BE2C (cell line): ENCODE results near the gene BMERB1.

ENCODE experiments used
- DNase-seq: peaks from one replicate; pipeline ENCODE4 v3.0.0-alpha.2; 2020
- H3K27me3 ChIP-seq: fragments of 250-450 bp; sonication (Bioruptor Pico); 2 replicates; pipeline ENCODE4 v1.5.1; 2020; ENCODE audit warnings: mild to moderate bottlenecking
- H3K36me3 ChIP-seq: fragments of 250-450 bp; sonication (Bioruptor Pico); 2 replicates; pipeline ENCODE4 v1.5.1; 2020; ENCODE audit warnings: mild to moderate bottlenecking
- H3K4me1 ChIP-seq: fragments of 250-450 bp; sonication (Bioruptor Pico); 2 replicates; pipeline ENCODE4 v1.5.1; 2020
- H3K4me3 ChIP-seq: 2 replicates; pipeline ENCODE4 v1.5.1; 2011; ENCODE audit warnings: low read depth, low read length
- H3K9me3 ChIP-seq: fragments of 250-450 bp; sonication (Bioruptor Pico); 2 replicates; pipeline ENCODE4 v1.5.1; 2020
- TF ChIP-seq, protein P1 (sequence below): IDR thresholded peaks from 2 replicates; pipeline ENCODE4 v1.5.1; 2012; ENCODE audit warnings: mild to moderate bottlenecking, low read depth, low read length

The BMERB1 gene

DNA sequence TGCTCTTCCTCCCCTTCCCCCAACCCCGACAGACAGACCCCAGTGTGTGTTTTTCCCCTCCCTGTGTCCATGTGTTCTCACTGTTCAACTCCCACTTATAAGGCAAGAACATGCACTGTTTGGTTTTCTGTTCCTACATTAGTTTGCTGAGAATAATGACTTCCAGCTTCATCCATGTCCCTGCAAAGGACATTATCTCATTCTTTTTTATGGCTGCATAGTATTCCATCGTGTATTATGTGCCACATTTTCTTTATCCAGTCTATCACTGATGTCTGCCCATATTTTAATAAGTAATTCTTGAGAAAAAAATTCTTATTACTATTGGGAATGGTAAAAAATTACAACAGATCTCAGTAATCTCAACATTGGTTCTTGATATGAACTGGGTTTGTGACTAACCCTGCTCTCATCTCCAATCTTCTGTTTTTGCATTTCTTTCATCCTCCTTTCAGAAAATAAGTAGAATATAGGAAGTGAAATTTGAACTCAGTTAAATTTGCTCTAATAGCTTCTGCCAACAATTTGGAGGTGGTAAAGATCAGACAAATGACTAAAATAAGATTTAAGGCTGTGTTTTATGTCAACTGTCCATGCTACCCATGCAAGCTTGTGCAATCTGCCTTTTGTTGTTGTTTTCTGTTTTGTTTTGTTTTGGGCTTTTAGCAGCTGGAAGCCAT lies 197.5 kb downstream of the BMERB1 start:
- DNase-seq = no peak
- H3K9me3 ChIP-seq = no peaks in the 10 kb centered on the region
- TF ChIP-seq, protein P1, sequence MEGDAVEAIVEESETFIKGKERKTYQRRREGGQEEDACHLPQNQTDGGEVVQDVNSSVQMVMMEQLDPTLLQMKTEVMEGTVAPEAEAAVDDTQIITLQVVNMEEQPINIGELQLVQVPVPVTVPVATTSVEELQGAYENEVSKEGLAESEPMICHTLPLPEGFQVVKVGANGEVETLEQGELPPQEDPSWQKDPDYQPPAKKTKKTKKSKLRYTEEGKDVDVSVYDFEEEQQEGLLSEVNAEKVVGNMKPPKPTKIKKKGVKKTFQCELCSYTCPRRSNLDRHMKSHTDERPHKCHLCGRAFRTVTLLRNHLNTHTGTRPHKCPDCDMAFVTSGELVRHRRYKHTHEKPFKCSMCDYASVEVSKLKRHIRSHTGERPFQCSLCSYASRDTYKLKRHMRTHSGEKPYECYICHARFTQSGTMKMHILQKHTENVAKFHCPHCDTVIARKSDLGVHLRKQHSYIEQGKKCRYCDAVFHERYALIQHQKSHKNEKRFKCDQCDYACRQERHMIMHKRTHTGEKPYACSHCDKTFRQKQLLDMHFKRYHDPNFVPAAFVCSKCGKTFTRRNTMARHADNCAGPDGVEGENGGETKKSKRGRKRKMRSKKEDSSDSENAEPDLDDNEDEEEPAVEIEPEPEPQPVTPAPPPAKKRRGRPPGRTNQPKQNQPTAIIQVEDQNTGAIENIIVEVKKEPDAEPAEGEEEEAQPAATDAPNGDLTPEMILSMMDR = no peak
- H3K4me1 ChIP-seq = no peaks in the 10 kb centered on the region
- H3K27me3 ChIP-seq = no peaks in the 10 kb centered on the region
- no peak overlapping the region for H3K4me3 ChIP-seq
- peaks cover 32% of the 10 kb centered on the region for H3K36me3 ChIP-seq

DNA sequence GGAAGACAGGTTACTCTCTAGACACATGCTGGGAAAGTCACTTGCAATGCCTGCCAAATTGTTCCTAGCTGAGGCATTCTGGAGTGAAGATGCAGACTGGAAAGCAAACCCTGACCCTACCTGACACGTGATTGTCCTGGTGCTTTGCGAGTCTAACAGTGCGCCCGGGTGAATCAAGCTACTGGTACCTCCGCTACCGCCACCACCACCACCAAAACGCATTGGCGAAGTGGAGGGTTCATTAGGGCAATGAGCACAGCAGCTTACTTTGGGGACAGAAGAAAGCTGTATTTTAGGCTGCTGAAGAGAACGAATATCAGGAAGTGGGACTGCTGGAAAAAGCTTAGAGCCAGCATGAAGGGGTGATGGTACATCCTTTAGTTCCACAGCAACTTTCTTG lies 201.5 kb downstream of the BMERB1 start:
- H3K4me1 ChIP-seq = no peaks in the 10 kb centered on the region
- H3K36me3 ChIP-seq = peaks cover 47% of the 10 kb centered on the region
- TF ChIP-seq, protein P1 = no peak
- no peak overlapping the region for H3K4me3 ChIP-seq
- no peak for DNase-seq
- no peaks in the 10 kb centered on the region for H3K9me3 ChIP-seq
- H3K27me3 ChIP-seq = no peaks in the 10 kb centered on the region

DNA sequence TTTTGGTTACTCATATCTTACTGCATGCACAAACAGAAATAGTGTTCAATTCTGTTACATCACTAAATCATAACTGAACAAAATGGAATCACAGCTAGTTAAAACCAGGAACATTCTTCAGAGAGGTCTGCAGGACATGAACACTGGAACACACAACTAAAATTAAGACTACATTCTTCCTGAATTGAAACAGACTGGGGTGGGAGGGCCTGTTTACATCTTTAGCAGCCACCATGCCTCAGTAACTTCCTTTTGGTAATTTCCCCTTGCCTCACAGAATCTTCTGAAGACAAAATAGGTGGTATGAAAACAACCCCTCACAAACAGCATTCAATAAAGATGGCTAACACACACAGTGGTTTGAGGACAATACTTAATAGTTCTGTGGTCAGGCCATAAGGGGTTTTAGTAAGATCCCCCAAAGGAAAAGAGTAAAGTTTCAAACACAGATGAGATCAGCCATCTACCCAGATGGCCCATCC lies 202.0 kb downstream of the BMERB1 start:
- no peak for DNase-seq
- Histone ChIP-seq H3K36me3 (peaks cover 42% of the 10 kb centered on the region), H3K4me3 (no peak overlapping the region), H3K9me3 (no peaks in the 10 kb centered on the region), H3K27me3 (no peaks in the 10 kb centered on the region), H3K4me1 (no peaks in the 10 kb centered on the region)
- TF ChIP-seq, protein P1 = no peak
